ENCODE data around the gene G0S2. TPM values are rescaled to one million over a fixed set of nuclear protein-coding genes. Genes with fewer than 3 reads are reported as not detected.

G0S2 gene
- total RNA-seq, 1 donor, result 52.2 TPM

GRCh38 chr1:209678981-209679539, 3.8 kb downstream of the G0S2 start:
- no peak for TF ChIP-seq CTCF (IDR thresholded peaks at IDR 0.05; ENCODE audit: insufficient read depth, low read depth, low read length)
- no peak overlapping the region for H3K4me3 ChIP-seq (ENCODE audit: low read depth, low read length)

GRCh38 chr1:209685821-209686220, 10.6 kb downstream of the G0S2 start:
- DNase-seq (ENCODE audit: low read depth), result no peak
- TF ChIP-seq CTCF (IDR thresholded peaks at IDR 0.05; ENCODE audit: insufficient read depth, low read depth, low read length), result no peak
- H3K4me3 ChIP-seq (ENCODE audit: low read depth, low read length), result no peak overlapping the region

More at GRCh38 chr1:209678981-209679539, 3.8 kb downstream of the G0S2 start:
- no peak for DNase-seq (ENCODE audit: low read depth)

GRCh38 chr1:209686322-209686721, 11.1 kb downstream of the G0S2 start:
- no peak for TF ChIP-seq CTCF (IDR thresholded peaks at IDR 0.05; ENCODE audit: insufficient read depth, low read depth, low read length)
- DNase-seq (ENCODE audit: low read depth), result no peak
- no peak overlapping the region for H3K4me3 ChIP-seq (ENCODE audit: low read depth, low read length)

GRCh38 chr1:209688746-209689234, 13.6 kb downstream of the G0S2 start:
- H3K4me3 ChIP-seq (ENCODE audit: low read depth, low read length), result no peak overlapping the region
- no peak for TF ChIP-seq CTCF (IDR thresholded peaks at IDR 0.05; ENCODE audit: insufficient read depth, low read depth, low read length)
- DNase-seq (ENCODE audit: low read depth), result peak; percentile 86

GRCh38 chr1:209689477-209689876, 14.3 kb downstream of the G0S2 start:
- no peak for TF ChIP-seq CTCF (IDR thresholded peaks at IDR 0.05; ENCODE audit: insufficient read depth, low read depth, low read length)
- no peak overlapping the region for H3K4me3 ChIP-seq (ENCODE audit: low read depth, low read length)
- DNase-seq (ENCODE audit: low read depth), result no peak

- no peak overlapping the region for H3K4me3 ChIP-seq (ENCODE audit: low read depth, low read length)
- no peak for TF ChIP-seq CTCF (IDR thresholded peaks at IDR 0.05; ENCODE audit: insufficient read depth, low read depth, low read length)
- DNase-seq (ENCODE audit: low read depth), result no peak
Measured at GRCh38 chr1:209691237-209691636, 16.0 kb downstream of the G0S2 start.

- no peak for DNase-seq (ENCODE audit: low read depth)
- TF ChIP-seq CTCF (IDR thresholded peaks at IDR 0.05; ENCODE audit: insufficient read depth, low read depth, low read length), result no peak
- no peak overlapping the region for H3K4me3 ChIP-seq (ENCODE audit: low read depth, low read length)
Measured at GRCh38 chr1:209692296-209692695, 17.1 kb downstream of the G0S2 start.

All from fibroblast of villous mesenchyme (primary cell).